ENCODE measurements around the gene PIGS.

PIGS gene

DNA sequence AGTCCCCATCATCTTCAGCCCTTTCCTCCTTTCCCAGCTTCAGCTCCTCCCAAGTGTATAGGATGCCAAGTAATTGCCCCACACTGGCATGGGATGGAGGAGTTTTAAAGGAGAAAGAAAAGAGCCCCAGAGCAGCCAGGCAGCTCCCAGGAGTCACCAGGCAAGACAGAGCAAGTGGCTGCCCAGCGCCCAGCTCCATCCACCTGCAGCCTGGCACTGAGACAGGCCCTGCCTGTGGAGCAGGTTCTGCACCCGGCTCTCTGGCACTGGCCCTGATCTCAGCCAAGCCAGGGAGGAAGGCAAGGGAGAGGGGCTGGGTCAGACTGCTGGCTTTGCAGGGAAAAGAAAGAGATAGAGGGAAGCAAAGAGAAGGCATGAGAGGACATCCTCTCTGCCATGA, 43.5 kb downstream of the PIGS start:
- Histone ChIP-seq H3K36me3 (no peaks in the 10 kb centered on the region), H3K27me3 (peaks cover 0 to 18% of the 10 kb centered on the region in 2 donors), H3K4me3 (no peak overlapping the region), H3K27ac (no peak overlapping the region), H3K4me1 (peaks cover 0 to 27% (median 3%) of the 10 kb centered on the region in 4 donors), H3K9me3 (no peaks in the 10 kb centered on the region)
- intact Hi-C loops (cut with DNase I; ENCODE audit: low total_unique reads): no loop called here
- TF ChIP-seq, protein P1, sequence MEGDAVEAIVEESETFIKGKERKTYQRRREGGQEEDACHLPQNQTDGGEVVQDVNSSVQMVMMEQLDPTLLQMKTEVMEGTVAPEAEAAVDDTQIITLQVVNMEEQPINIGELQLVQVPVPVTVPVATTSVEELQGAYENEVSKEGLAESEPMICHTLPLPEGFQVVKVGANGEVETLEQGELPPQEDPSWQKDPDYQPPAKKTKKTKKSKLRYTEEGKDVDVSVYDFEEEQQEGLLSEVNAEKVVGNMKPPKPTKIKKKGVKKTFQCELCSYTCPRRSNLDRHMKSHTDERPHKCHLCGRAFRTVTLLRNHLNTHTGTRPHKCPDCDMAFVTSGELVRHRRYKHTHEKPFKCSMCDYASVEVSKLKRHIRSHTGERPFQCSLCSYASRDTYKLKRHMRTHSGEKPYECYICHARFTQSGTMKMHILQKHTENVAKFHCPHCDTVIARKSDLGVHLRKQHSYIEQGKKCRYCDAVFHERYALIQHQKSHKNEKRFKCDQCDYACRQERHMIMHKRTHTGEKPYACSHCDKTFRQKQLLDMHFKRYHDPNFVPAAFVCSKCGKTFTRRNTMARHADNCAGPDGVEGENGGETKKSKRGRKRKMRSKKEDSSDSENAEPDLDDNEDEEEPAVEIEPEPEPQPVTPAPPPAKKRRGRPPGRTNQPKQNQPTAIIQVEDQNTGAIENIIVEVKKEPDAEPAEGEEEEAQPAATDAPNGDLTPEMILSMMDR (IDR thresholded peaks at IDR 0.05): no peak
- no peak for DNase-seq

DNA sequence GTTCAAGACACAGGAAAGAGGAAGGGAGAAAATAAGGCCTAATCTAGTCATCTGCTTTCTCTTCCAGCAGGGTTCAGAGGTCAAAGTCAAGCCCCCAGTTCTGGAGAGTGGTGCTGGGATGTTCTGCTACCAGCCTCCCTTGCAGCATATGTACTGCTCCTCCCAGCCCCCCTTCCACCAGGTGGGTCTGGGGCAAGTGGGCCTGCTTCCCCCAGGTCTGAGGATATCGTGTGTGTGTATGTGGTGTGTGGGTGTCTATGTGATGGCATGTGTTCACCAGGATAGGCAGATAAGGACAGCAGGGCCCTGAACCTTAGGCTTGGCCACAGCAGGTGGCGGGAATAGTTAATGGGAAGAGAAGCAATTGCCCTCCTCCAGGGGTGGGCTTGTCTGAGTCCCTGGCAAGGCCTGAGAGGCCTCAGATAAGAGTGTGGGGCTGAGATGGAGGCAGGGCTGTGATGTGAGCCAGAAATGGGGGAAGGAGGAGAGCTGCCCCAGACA, 44.1 kb downstream of the PIGS start:
- H3K4me3 ChIP-seq: no peak overlapping the region
- TF ChIP-seq, protein P1 (IDR thresholded peaks at IDR 0.05): no peak
- DNase-seq: no peak
- peaks cover 0 to 25% (median 4%) of the 10 kb centered on the region in 4 donors for H3K4me1 ChIP-seq
- H3K9me3 ChIP-seq: no peaks in the 10 kb centered on the region
- peaks cover 0 to 13% of the 10 kb centered on the region in 2 donors for H3K27me3 ChIP-seq
- intact Hi-C loops (cut with DNase I; ENCODE audit: low total_unique reads): no loop called here
- no peaks in the 10 kb centered on the region for H3K36me3 ChIP-seq
- H3K27ac ChIP-seq: no peak overlapping the region

DNA sequence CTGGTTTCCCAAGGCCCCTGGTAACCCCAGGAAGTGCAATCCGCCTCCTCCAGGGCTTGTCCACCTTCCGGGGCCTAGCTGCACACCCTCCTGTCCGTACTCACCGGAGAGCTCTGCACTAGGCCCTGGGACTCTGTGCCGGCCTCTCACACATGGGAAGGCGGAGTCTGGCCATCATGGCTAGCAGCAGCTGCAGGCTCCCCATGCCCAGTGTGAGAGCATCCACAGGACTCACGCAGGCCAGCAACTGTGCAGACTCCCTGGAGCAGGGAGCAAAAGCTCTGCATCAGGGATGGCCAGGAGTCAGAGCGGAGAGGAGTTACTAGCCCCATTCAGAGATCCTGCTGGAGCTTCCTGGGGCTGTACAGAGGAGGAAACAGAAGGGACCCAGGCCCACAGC, 44.9 kb downstream of the PIGS start:
- intact Hi-C loops (cut with DNase I; ENCODE audit: low total_unique reads): no loop called here
- Histone ChIP-seq H3K4me1 (peaks cover 0 to 25% (median 5%) of the 10 kb centered on the region in 4 donors), H3K9me3 (no peaks in the 10 kb centered on the region), H3K27me3 (peaks cover 0 to 11% of the 10 kb centered on the region in 2 donors), H3K27ac (no peak overlapping the region), H3K4me3 (no peak overlapping the region), H3K36me3 (no peaks in the 10 kb centered on the region)
- TF ChIP-seq, protein P1 (IDR thresholded peaks at IDR 0.05): no peak
- no peak for DNase-seq

DNA sequence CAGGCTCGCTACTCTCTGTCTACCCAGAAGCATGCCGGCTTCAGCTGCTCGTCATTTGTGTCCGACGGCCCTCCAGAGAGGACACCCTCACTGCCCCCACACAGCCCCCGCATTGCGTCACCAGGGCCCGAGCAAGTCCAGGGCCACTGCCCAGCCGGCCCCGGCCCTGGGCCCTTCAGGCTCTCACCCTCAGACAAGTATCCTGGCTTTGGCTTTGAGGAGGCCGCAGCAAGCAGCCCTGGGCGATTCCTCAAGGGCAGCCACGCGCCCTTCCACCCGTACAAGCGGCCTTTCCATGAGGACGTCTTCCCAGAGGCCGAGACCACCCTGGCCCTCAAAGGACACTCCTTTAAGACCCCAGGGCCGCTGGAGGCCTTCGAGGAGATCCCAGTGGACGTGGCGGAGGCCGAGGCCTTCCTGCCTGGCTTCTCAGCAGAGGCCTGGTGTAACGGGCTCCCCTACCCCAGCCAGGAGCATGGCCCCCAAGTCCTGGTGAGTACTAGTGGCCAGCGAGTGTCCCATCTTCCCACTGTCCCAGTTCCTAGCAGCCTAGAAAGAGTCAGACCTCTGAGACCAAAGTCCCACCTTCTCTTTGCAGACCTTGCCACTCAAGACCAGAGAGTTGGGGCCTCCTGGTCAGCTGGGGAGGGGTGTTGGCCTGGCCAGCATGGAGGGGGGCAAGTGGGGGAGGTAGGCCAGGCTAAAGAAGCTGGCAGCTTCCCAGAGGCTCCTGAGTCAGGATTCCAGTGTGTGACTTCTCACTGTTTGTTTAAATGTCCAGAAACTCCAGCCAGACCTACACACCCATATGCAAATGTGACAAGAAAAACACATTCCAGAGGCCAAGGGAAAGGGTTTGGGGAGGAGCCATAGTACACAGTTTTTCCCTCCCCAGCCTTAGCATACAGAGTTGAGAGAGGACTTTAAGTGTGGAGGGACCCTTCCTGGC, 46.6 kb downstream of the PIGS start:
- no peak overlapping the region for H3K27ac ChIP-seq
- no peak for DNase-seq
- TF ChIP-seq, protein P1 (IDR thresholded peaks at IDR 0.05): no peak

DNA sequence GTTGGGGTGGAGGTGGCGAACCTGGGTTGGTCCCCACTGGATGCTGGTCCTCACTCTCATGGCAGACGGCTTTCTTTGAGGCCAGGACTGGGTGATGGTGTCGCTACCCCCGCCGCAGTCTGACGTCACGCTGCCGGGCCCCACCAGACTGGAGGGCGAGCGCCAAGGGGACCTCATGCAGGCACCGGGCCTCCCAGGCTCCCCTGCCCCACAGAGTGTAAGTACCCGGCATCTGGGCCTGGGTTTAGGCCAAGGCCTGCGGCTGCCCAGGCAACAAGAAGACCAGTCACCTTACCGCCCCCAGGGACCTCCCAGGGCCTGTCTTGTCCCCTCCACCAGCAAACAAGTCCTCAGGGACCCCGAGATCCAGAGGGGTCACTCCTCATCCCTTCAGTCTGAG, 47.4 kb downstream of the PIGS start:
- Histone ChIP-seq H3K4me1 (peaks cover 0 to 25% (median 5%) of the 10 kb centered on the region in 4 donors), H3K27me3 (no peaks in the 10 kb centered on the region), H3K27ac (no peak overlapping the region), H3K36me3 (no peaks in the 10 kb centered on the region), H3K9me3 (no peaks in the 10 kb centered on the region), H3K4me3 (no peak overlapping the region)
- intact Hi-C loops (cut with DNase I; ENCODE audit: low total_unique reads): no loop called here
- TF ChIP-seq, protein P1 (IDR thresholded peaks at IDR 0.05): no peak
- no peak for DNase-seq

More for the DNA sequence above, 46.6 kb downstream of the PIGS start:
- Histone ChIP-seq H3K27me3 (no peaks in the 10 kb centered on the region), H3K36me3 (no peaks in the 10 kb centered on the region), H3K4me1 (peaks cover 0 to 25% (median 5%) of the 10 kb centered on the region in 4 donors), H3K9me3 (no peaks in the 10 kb centered on the region), H3K4me3 (no peak overlapping the region)
- intact Hi-C loops (cut with DNase I; ENCODE audit: low total_unique reads): no loop called here

Data from tibial artery (tissue), 4 donors.